Ovary (tissue), 9 donors: ENCODE results near the gene FAM117B. TPM values are rescaled to one million over a fixed set of nuclear protein-coding genes. Genes with fewer than 3 reads are reported as not detected.
"Not testable (repeated sequence)": the region's sequence is repeated elsewhere in the genome, so short reads cannot be mapped to it uniquely, and the experiment has no call there.

Source experiments
- DNase-seq, 5 donors: peaks; one replicate each; pipeline ENCODE4 v3.0.0-alpha.2; 2019 to 2020
- H3K27ac ChIP-seq, 2 donors: fragments of 200-600 bp; one replicate each; pipeline versions ENCODE4 v1.5.1 to v1.8.0; 2019 to 2022
- H3K27me3 ChIP-seq: fragments of 200-600 bp; one replicate; pipeline ENCODE4 v1.8.0; 2022
- H3K36me3 ChIP-seq: fragments of 200-600 bp; sonication (generic); one replicate; pipeline ENCODE4 v1.5.1; 2019
- H3K4me1 ChIP-seq: one replicate; pipeline ENCODE4 v1.8.1; 2013; ENCODE audit warnings: mild to moderate bottlenecking, moderate library complexity; ENCODE audit not compliant: insufficient read depth
- H3K4me3 ChIP-seq: fragments of 200-600 bp; sonication (generic); one replicate; pipeline ENCODE4 v1.5.1; 2017
- H3K9me3 ChIP-seq, 2 donors: fragments of 200-600 bp in 1 of 2; sonication (generic) in 1 of 2; one replicate each; pipeline versions ENCODE4 v1.5.1 to v1.8.1; 2013 to 2019; ENCODE audit warnings: mild to moderate bottlenecking in 1 of 2, moderate library complexity in 1 of 2
- EP300 ChIP-seq: sonication (generic); formaldehyde crosslinking; IDR thresholded peaks from one replicate; pipeline ENCODE4 v1.6.1; 2017; ENCODE audit warnings: antibody characterized with exemption
- POLR2A ChIP-seq: fragments of 450-650 bp; IDR thresholded peaks from one replicate; pipeline ENCODE4 v1.6.1; 2017; ENCODE audit warnings: antibody characterized with exemption, mild to moderate bottlenecking, moderate library complexity
- WGBS, 3 donors: extraction: QIAGEN DNeasy Blood & Tissue Kit in 1 of 3; methylation state at CpG; one replicate each; pipeline versions ENCODE4 v1.1.5 to v1.1.7; 2013 to 2017; 5-methylcytosine and 5-hydroxymethylcytosine counted together
- intact Hi-C, 4 donors: fragments of 100-400 bp; cut with DNase I; formaldehyde crosslinking; loops; one replicate each; pipeline versions ENCODE4 v1.11.0 to v1.15.1; 2022 to 2023
- polyA plus RNA-seq, 2 donors: library from polyadenylated mRNA; stranded (reverse); fragments of 200-250 nt in 1 of 2; fragments of 350-450 nt in 1 of 2; fragmentation: Illumina TruSeq in 1 of 2; extraction: RNeasy Lipid Tissue Mini Kit (QIAGEN cat#74804) in 1 of 2; gene quantifications; one replicate each; pipeline ENCODE4 v1.2.3, GENCODE V29; 2013 to 2014
- total RNA-seq, 7 donors: library from RNA; depleted of rRNA in 2 of 7; stranded (reverse); fragments of >200 nt in 2 of 7; fragmentation: NEBNext Ultra II Directional in 3 of 7; extraction: Animal tissue kit (Norgen Biotek cat#: 25700) in 3 of 7; gene quantifications; one replicate each; pipeline versions ENCODE4 v1.1.0 to v1.2.4, GENCODE V29; 2016 to 2023
- TF ChIP-seq, protein P1 (sequence below), 3 donors: fragments of 450-650 bp in 2 of 3; fragments of 200-600 bp in 1 of 3; IDR thresholded peaks; one replicate each; pipeline versions ENCODE4 v1.5.1 to v1.8.0; 2016 to 2022; ENCODE audit warnings: antibody characterized with exemption in 3 of 3, mild to moderate bottlenecking in 1 of 3
- donor health status: DM: no; HTN: no; CAD: no; lungs with moderate emphysema.
- donor health status: DM: no; HTN: no; CAD: no.
- donor health status: Bipolar disorder and iron deficiency.
- donor health status: DM: yes; HTN: yes; CAD: no.
- donor health status: DM: no; HTN: no; CAD: no.
- donor health status: DM: yes; HTN: yes; CAD: no.

The FAM117B gene
- total and polyA plus RNA-seq, 9 donors: 5.1 to 13.6 (median 9.8) TPM

DNA sequence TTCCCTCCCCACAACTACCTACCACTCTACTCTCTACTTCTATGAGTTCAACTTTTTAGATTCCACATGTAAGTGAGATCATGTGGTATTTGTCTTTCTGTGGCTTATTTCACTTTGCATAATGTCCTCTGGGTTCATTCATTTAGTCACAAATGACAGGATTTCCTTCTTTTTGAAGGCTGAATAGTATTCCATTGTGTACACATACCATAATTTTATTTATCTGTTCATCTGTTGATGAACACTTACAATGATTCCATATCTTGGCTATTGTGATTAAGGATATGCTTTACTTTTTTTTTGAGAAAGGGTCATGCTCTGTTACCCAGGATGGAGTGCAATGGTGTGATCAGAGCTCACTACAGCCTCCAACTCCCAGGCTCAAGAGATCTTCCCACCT lies 163.2 kb downstream of the FAM117B start:
- Histone ChIP-seq H3K4me1 (no peaks in the 10 kb centered on the region), H3K36me3 (no peaks in the 10 kb centered on the region), H3K4me3 (no peak overlapping the region), H3K27me3 (no peaks in the 10 kb centered on the region), H3K27ac (no peak overlapping the region), H3K9me3 (no peaks in the 10 kb centered on the region)
- no peak for TF ChIP-seq EP300
- no peak for TF ChIP-seq POLR2A
- TF ChIP-seq, protein P1, sequence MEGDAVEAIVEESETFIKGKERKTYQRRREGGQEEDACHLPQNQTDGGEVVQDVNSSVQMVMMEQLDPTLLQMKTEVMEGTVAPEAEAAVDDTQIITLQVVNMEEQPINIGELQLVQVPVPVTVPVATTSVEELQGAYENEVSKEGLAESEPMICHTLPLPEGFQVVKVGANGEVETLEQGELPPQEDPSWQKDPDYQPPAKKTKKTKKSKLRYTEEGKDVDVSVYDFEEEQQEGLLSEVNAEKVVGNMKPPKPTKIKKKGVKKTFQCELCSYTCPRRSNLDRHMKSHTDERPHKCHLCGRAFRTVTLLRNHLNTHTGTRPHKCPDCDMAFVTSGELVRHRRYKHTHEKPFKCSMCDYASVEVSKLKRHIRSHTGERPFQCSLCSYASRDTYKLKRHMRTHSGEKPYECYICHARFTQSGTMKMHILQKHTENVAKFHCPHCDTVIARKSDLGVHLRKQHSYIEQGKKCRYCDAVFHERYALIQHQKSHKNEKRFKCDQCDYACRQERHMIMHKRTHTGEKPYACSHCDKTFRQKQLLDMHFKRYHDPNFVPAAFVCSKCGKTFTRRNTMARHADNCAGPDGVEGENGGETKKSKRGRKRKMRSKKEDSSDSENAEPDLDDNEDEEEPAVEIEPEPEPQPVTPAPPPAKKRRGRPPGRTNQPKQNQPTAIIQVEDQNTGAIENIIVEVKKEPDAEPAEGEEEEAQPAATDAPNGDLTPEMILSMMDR (IDR thresholded peaks at IDR 0.05): no peak
- DNase-seq: no peak
- intact Hi-C loops: no loop called here

DNA sequence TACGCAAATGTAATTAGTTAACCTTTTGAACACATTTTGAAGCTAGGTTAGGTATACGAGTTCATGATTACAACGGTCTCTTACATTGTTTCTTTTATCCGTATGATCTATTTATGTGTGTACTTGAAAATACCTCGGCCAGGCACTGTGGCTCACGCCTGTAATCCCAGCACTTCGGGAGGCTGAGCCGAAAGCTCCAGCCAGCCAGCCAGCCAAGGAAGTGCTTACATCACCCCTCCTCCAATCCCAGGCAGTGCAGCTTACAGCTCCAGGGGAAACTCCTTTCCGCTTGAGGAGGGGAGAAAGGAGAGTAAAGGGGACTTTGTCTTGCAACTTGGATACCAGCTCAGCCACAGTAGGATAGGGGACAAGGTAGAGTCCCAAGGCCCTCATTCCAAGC lies 171.1 kb downstream of the FAM117B start:
- H3K27ac ChIP-seq, H3K4me3 ChIP-seq, DNase-seq, H3K4me1 ChIP-seq, H3K9me3 ChIP-seq, H3K36me3 ChIP-seq, H3K27me3 ChIP-seq, intact Hi-C loops: not testable (repeated sequence)
- 87 to 92% (median 92%) methylated on average over 9 of the region's 9 CpGs for WGBS, 3 donors

DNA sequence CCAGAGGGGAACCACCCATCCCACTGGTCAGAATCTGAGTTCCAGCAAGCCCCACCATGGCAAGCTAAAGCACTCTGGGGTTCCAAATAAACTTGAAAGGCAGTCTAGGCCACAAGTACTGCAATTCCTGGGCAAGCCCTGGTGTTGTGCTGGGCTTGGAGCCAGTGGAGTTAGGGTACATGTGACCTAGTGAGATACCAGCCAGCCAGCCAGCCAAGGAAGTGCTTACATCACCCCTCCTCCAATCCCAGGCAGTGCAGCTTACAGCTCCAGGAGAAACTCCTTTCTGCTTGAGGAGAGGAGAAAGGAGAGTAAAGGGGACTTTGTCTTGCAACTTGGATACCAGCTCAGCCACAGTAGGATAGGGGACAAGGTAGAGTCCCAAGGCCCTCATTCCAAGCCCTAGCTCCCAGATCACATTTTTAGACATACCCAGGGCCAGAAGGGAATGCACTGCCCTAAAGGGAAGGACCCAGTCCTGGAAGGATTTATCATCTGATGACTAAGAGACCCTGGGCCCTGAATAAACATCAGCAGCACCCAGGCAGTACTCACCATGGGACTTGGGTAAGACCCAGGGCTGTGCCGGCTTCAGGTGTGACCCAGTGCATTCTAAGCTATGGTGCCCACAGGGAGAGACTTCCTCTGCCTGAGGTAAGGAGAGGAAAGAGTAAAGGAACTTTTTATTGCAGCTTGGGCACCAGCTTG lies 172.8 kb downstream of the FAM117B start:
- H3K27me3 ChIP-seq, intact Hi-C loops, H3K4me1 ChIP-seq, H3K9me3 ChIP-seq, H3K27ac ChIP-seq, H3K4me3 ChIP-seq, H3K36me3 ChIP-seq: not testable (repeated sequence)
- DNase-seq: peak; percentile 54 to 79 (median 67)
- WGBS, 3 donors: 88 to 100% (median 97%) methylated on average over 1 of the region's 1 CpG

DNA sequence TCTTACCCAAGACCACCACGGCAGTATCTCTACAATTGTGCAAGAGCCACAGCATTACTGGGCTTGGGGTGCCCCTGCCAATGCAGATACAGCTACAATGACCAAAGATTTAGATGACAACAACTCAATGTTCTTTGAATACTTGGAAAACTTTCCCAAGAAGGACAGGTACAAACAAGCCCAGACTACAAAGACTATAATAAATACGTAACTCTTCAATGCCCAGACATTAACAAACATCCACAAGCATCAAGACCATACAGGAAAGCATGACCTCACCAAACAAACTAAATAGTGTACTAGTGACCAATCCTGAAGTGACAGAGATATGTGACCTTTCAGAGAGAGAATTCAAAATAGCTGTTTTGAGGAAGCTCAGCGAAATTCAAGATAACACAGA lies 174.0 kb downstream of the FAM117B start:
- Histone ChIP-seq H3K36me3 (no peaks in the 10 kb centered on the region), H3K4me3 (no peak overlapping the region), H3K27ac (no peak overlapping the region), H3K9me3 (no peaks in the 10 kb centered on the region), H3K27me3 (no peaks in the 10 kb centered on the region), H3K4me1 (peaks cover 7% of the 10 kb centered on the region)
- TF ChIP-seq, protein P1 (IDR thresholded peaks at IDR 0.05): no peak
- TF ChIP-seq EP300 (no peak), POLR2A (no peak)
- 91 to 95% (median 94%) methylated on average over 3 of the region's 3 CpGs for WGBS, 3 donors
- intact Hi-C loops: no loop called here
- DNase-seq: no peak

DNA sequence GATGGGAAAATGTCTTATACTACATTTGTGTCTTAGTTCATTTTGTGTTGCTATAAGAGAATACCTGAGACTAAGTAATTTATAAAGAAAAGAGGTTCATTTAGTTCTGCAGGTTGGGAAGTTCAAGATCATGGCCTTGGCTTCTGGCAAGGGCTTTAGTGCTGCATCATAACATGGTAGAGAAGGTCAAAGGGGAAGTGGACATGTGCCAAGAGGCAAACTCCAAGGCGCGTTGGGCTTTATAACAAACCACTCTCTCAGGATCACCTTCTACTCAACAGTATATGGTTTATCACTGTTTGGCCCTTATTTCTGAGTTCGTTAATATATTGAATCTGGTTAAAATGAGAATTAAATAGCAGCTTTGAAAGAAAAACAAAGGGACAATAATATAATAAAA lies 178.6 kb downstream of the FAM117B start:
- no peak for DNase-seq
- Histone ChIP-seq H3K36me3 (no peaks in the 10 kb centered on the region), H3K27me3 (no peaks in the 10 kb centered on the region), H3K9me3 (no peaks in the 10 kb centered on the region), H3K27ac (no peak overlapping the region), H3K4me1 (peaks cover 4% of the 10 kb centered on the region), H3K4me3 (no peak overlapping the region)
- intact Hi-C loops: no loop called here
- 94 to 97% (median 96%) methylated on average over 3 of the region's 3 CpGs for WGBS, 3 donors
- TF ChIP-seq POLR2A (no peak), EP300 (no peak)
- TF ChIP-seq, protein P1 (IDR thresholded peaks at IDR 0.05): no peak
